ENCODE results near the gene CSKMT. TPM values are rescaled to one million over a fixed set of nuclear protein-coding genes. Genes with fewer than 3 reads are reported as not detected.
"Not testable (repeated sequence)": the region's sequence is repeated elsewhere in the genome, so short reads cannot be mapped to it uniquely, and the experiment has no call there.

CSKMT gene
- 10 to 100 TPM in 6 of 7 donors, 1 to 10 TPM in 1; 3.0 to 19.4 (median 13.2) TPM for total RNA-seq
- 10 to 100 TPM; 32.6 to 59.4 (median 40.3) TPM for polyA plus RNA-seq
- long read RNA-seq, donor 1, partial matches to known transcripts, result 0 of 6 reads
- long read RNA-seq, donor 1, other reads (novel, unspliced or antisense), result 0 of 6 reads
- long read RNA-seq, donor 2, partial matches to known transcripts, result 0 of 3 reads
- long read RNA-seq, donor 2, other reads (novel, unspliced or antisense), result 0 of 3 reads

- peak; percentile 98 for DNase-seq
- TF ChIP-seq POLR2AphosphoS5 (IDR thresholded peaks at IDR 0.05), result peak; percentile 99 to 100 (median 100)
- peak; percentile 70 to 95 (median 94) for TF ChIP-seq POLR2A (IDR thresholded peaks at IDR 0.05)
- peak in 3 of 11 experiments; percentile 4 to 25 (median 9) for TF ChIP-seq CTCF (IDR thresholded peaks at IDR 0.05 in 8 of 11, conservative IDR thresholded peaks at IDR 0.05 in 3 of 11)
- intact Hi-C loops (cut with DNase I; ENCODE audit: low total_unique reads), result no loop called here
- peaks cover 0 to 47% (median 19%) of the 10 kb centered on the region in 6 donors for H3K36me3 ChIP-seq
- no peaks in the 10 kb centered on the region for H3K9me3 ChIP-seq
- peak within 1 kb of the TSS; percentile 87 to 96 (median 94) for H3K27ac ChIP-seq
- peak within 1 kb of the TSS; percentile 73 to 91 (median 82) for H3K4me3 ChIP-seq
- no peaks in the 10 kb centered on the region for H3K27me3 ChIP-seq (replicated peaks in 1 of 7)
- 0 to 1% (median 0%) methylated on average over 29 to 47 of the region's 47 CpGs for WGBS, 5 donors
- peaks cover 25 to 72% (median 54%) of the 10 kb centered on the region in 6 donors for H3K4me1 ChIP-seq
Measured at GRCh38 chr11:62665075-62665598, at the start of gene CSKMT, which contains the start of gene C11orf98. Gene CSKMT (plus strand): TSS chr11:62665312. CDS start chr11:62665880, 568 bp downstream. Gene C11orf98 (minus strand): TSS chr11:62665210. CDS start chr11:62665169, 41 bp downstream.

GRCh38 chr11:62615521-62615920, 49.6 kb upstream of the CSKMT start:
- peaks cover 0 to 62% (median 28%) of the 10 kb centered on the region in 6 donors for H3K36me3 ChIP-seq
- peaks cover 17 to 63% (median 38%) of the 10 kb centered on the region in 6 donors for H3K4me1 ChIP-seq
- H3K27ac ChIP-seq, result peak overlapping the region in 2 of 8 donors; percentile 21 to 98
- 89 to 93% (median 90%) methylated on average over 6 to 7 of the region's 7 CpGs for WGBS, 5 donors
- H3K9me3 ChIP-seq, result no peaks in the 10 kb centered on the region
- H3K4me3 ChIP-seq, result no peak overlapping the region
- no peaks in the 10 kb centered on the region for H3K27me3 ChIP-seq (replicated peaks in 1 of 7)
- intact Hi-C loops (cut with DNase I; ENCODE audit: low total_unique reads), result no loop called here
- no peak for DNase-seq
- TF ChIP-seq CTCF (IDR thresholded peaks at IDR 0.05 in 8 of 11, conservative IDR thresholded peaks at IDR 0.05 in 3 of 11), result no peak
- peak in 1 of 3 donors; percentile 16 for TF ChIP-seq POLR2AphosphoS5 (IDR thresholded peaks at IDR 0.05)

GRCh38 chr11:62616957-62617356, 48.2 kb upstream of the CSKMT start:
- WGBS, 5 donors, result 89 to 97% (median 96%) methylated on average over 10 to 14 of the region's 14 CpGs
- intact Hi-C loops (cut with DNase I; ENCODE audit: low total_unique reads), result not testable (repeated sequence)

GRCh38 chr11:62621027-62621566, 44.0 kb upstream of the CSKMT start:
- no peaks in the 10 kb centered on the region for H3K27me3 ChIP-seq (replicated peaks in 1 of 7)
- H3K27ac ChIP-seq, result peak overlapping the region; percentile 78 to 95 (median 92)
- no peak for TF ChIP-seq POLR2A (IDR thresholded peaks at IDR 0.05)
- H3K4me3 ChIP-seq, result peak overlapping the region; percentile 72 to 91 (median 80)
- WGBS, 5 donors, result 30 to 36% (median 32%) methylated on average over 8 of the region's 8 CpGs
- H3K9me3 ChIP-seq, result no peaks in the 10 kb centered on the region
- H3K36me3 ChIP-seq, result peaks cover under 1 to 54% (median 26%) of the 10 kb centered on the region in 6 donors
- intact Hi-C loops (cut with DNase I; ENCODE audit: low total_unique reads), result no loop called here
- peaks cover 13 to 35% (median 20%) of the 10 kb centered on the region in 6 donors for H3K4me1 ChIP-seq
- DNase-seq, result no peak

More at GRCh38 chr11:62616957-62617356, 48.2 kb upstream of the CSKMT start:
- not testable (repeated sequence) for H3K4me3 ChIP-seq; H3K27me3 ChIP-seq (replicated peaks in 1 of 7); H3K27ac ChIP-seq; DNase-seq; H3K9me3 ChIP-seq
- peak in 1 of 3 donors; percentile 17 for TF ChIP-seq POLR2AphosphoS5 (IDR thresholded peaks at IDR 0.05)
- peaks cover 13 to 60% (median 32%) of the 10 kb centered on the region in 6 donors for H3K4me1 ChIP-seq
- H3K36me3 ChIP-seq, result peaks cover 0 to 56% (median 23%) of the 10 kb centered on the region in 6 donors
